Lung (tissue), 12 donors: ENCODE measurements around the gene LRRIQ4. TPM values are rescaled to one million over a fixed set of nuclear protein-coding genes. Genes with fewer than 3 reads are reported as not detected.

Experiments used
- ATAC-seq: fragments of 200-7000 bp; cut with Tn5 transposase; one replicate; pipeline ENCODE4 v1.9.1; 2020; ENCODE audit warnings: moderate number of reproducible peaks; ENCODE audit not compliant: insufficient read depth, low FRiP score
- DNase-seq, 3 donors: peaks; one replicate each; pipeline ENCODE4 v3.0.0-alpha.2; 2013 to 2017
- H3K27ac ChIP-seq, 2 donors: one replicate each; pipeline ENCODE4 v1.5.1; 2013; ENCODE audit warnings: mild to moderate bottlenecking in 2 of 2, moderate library complexity in 2 of 2, control low read depth in 1 of 2, inconsistent platforms in 1 of 2, low read depth in 1 of 2, low read length in 1 of 2
- H3K27me3 ChIP-seq, 3 donors: one replicate each; pipeline ENCODE4 v1.5.1; 2013; ENCODE audit warnings: low read length in 2 of 3; ENCODE audit not compliant: control insufficient read depth in 3 of 3, insufficient read depth in 3 of 3
- H3K36me3 ChIP-seq, 4 donors: one replicate each; pipeline ENCODE4 v1.5.1; 2013; ENCODE audit warnings: low read length in 4 of 4, mild to moderate bottlenecking in 1 of 4, moderate library complexity in 1 of 4; ENCODE audit not compliant: control insufficient read depth in 4 of 4, insufficient read depth in 4 of 4
- H3K4me1 ChIP-seq, 5 donors: one replicate each; pipeline ENCODE4 v1.5.1; 2013; ENCODE audit warnings: low read length in 5 of 5, mild to moderate bottlenecking in 2 of 5, moderate library complexity in 1 of 5; ENCODE audit not compliant: control insufficient read depth in 5 of 5, insufficient read depth in 5 of 5
- H3K4me3 ChIP-seq: one replicate; pipeline ENCODE4 v1.5.1; 2013; ENCODE audit warnings: mild to moderate bottlenecking, control low read depth, moderate library complexity
- H3K9ac ChIP-seq, 2 donors: one replicate each; pipeline ENCODE4 v1.5.1; 2013; ENCODE audit warnings: low read length in 2 of 2, control low read depth in 1 of 2; ENCODE audit not compliant: insufficient read depth in 1 of 2
- H3K9me3 ChIP-seq, 4 donors: one replicate each; pipeline ENCODE4 v1.5.1; 2013; ENCODE audit warnings: low read length in 3 of 4, mild to moderate bottlenecking in 1 of 4, moderate library complexity in 1 of 4; ENCODE audit not compliant: control insufficient read depth in 4 of 4, insufficient read depth in 3 of 4
- whole genome bisulfite sequencing, 2 donors: extraction: QIAGEN DNeasy Blood & Tissue Kit; methylation state at CpG; one replicate each; pipeline ENCODE4 v1.1.7; 2013; 5-methylcytosine and 5-hydroxymethylcytosine counted together
- polyA plus RNA-seq, 2 donors: library from polyadenylated mRNA; stranded (reverse); fragments of 200-250 nt; gene quantifications; one replicate each; pipeline ENCODE4 v1.2.1, GENCODE V29; 2013
- total RNA-seq, 2 donors: library from RNA; depleted of rRNA in 1 of 2; stranded (reverse); fragments of >200 nt in 1 of 2; gene quantifications; one replicate each; pipeline ENCODE4 v1.2.1, GENCODE V29; 2014 to 2021
- TF ChIP-seq, protein P1 (sequence below): IDR thresholded peaks from 2 replicates; pipeline ENCODE4 v1.5.1; 2012; ENCODE audit warnings: mild to moderate bottlenecking; ENCODE audit errors: control extremely low read depth, extremely low read depth
- donor health status: control.
- donor health status: control.
- donor health status: Bipolar disorder and iron deficiency.
- donor health status: healthy.
- donor health status: DM: yes; HTN: yes; CAD: no.

The LRRIQ4 gene
- total and polyA plus RNA-seq, 4 donors: 0.03 to 0.09 TPM; not detected in 2

DNA sequence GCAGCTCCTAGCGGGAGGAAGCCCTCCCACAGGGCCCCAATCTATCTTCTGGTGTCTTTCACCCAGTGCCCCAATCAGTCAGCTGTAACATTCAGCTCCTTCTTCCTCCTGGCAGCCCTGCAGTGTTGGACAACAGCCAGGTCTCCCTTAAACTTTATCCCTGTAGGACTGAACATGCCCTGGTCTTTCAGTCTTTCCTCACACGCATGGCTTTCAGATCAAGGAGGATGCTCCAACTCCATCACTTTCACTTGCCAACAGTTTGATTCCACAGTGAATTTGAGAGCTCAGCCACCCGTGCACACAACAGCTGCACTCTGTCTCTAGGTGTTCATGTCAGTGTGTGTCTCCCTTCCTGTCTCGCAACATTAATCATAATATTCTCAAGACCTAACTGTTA is 28.5 kb downstream of the LRRIQ4 start:
- ATAC-seq (no peak), DNase-seq (peak in 2 of 3 donors; percentile 24 to 43)
- Histone ChIP-seq H3K27ac (no peak overlapping the region), H3K9me3 (no peaks in the 10 kb centered on the region), H3K4me3 (no peak overlapping the region), H3K36me3 (no peaks in the 10 kb centered on the region), H3K9ac (no peak overlapping the region), H3K4me1 (peaks cover 0 to 11% (median 0%) of the 10 kb centered on the region in 5 donors), H3K27me3 (no peaks in the 10 kb centered on the region)
- 61 to 70% methylated on average over 4 of the region's 4 CpGs for WGBS, 2 donors
- TF ChIP-seq, protein P1, sequence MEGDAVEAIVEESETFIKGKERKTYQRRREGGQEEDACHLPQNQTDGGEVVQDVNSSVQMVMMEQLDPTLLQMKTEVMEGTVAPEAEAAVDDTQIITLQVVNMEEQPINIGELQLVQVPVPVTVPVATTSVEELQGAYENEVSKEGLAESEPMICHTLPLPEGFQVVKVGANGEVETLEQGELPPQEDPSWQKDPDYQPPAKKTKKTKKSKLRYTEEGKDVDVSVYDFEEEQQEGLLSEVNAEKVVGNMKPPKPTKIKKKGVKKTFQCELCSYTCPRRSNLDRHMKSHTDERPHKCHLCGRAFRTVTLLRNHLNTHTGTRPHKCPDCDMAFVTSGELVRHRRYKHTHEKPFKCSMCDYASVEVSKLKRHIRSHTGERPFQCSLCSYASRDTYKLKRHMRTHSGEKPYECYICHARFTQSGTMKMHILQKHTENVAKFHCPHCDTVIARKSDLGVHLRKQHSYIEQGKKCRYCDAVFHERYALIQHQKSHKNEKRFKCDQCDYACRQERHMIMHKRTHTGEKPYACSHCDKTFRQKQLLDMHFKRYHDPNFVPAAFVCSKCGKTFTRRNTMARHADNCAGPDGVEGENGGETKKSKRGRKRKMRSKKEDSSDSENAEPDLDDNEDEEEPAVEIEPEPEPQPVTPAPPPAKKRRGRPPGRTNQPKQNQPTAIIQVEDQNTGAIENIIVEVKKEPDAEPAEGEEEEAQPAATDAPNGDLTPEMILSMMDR: no peak

DNA sequence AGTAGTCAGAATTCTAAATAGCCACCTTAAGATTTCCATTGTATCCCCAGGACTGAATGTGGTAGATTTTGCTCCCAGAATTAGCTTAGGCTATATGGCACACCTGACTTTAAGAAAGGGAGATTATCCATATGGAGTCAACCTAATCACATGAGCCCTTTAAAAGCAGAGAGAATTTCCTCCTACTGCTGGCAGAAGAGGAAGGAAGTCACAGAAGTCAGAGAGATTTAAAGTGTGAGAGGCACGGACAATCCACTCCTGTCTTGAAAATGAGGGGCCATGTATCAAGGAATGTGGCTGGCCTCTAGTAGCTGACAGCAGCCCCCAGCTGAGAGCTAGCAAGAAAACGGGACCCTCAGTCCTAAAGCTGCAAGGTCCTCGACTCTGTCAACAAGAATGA is 30.3 kb downstream of the LRRIQ4 start:
- 41 to 58% methylated on average over 3 of the region's 3 CpGs for WGBS, 2 donors
- no peak for DNase-seq
- H3K4me1 ChIP-seq: peaks cover 0 to 3% (median 0%) of the 10 kb centered on the region in 5 donors
- H3K36me3 ChIP-seq: no peaks in the 10 kb centered on the region
- H3K9ac ChIP-seq: no peak overlapping the region
- no peak overlapping the region for H3K27ac ChIP-seq
- H3K9me3 ChIP-seq: no peaks in the 10 kb centered on the region
- no peaks in the 10 kb centered on the region for H3K27me3 ChIP-seq
- TF ChIP-seq, protein P1: no peak
- ATAC-seq: no peak
- no peak overlapping the region for H3K4me3 ChIP-seq

DNA sequence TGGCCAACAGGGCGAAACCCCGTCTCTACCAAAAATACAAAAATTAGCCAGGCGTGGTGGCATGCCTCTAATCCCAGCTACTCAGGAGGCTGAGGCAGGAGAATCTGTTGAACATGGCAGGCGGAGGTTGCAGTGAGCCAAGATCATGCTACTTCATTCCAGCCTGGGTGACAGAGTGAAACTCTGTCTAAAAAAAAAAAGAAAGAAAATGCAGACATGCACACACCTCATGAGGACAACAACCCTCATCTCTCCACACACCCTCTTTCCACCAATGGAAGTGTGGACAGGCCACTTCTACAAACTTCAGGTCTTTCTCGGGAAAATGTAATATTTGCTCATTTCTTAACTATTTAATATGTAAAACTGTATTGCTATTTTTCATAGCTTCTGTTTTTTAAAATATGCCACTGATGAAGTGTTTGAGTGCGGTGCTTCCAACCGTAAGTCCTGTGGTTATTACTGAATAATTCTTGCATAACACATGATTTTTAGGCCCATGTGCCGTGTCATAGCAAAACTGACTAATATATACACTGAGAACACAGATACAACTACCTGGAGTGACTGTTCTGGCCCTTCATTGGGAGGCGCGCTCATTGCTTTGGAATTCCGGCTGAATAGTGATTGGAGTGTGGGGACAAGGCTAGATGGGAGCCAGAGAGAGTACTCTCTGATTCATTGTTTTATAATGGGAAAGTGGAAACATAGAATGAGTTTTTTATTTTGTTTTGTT is 34.0 kb downstream of the LRRIQ4 start:
- Histone ChIP-seq H3K9ac (no peak overlapping the region), H3K4me1 (no peaks in the 10 kb centered on the region), H3K27me3 (no peaks in the 10 kb centered on the region), H3K9me3 (no peaks in the 10 kb centered on the region), H3K27ac (no peak overlapping the region), H3K36me3 (no peaks in the 10 kb centered on the region), H3K4me3 (no peak overlapping the region)
- TF ChIP-seq, protein P1: no peak
- DNase-seq: no peak
- 80 to 87% methylated on average over 11 of the region's 11 CpGs for WGBS, 2 donors
- no peak for ATAC-seq
